H1 (cell line): ENCODE data around the gene PGM2. TPM values are rescaled to one million over a fixed set of nuclear protein-coding genes. Genes with fewer than 3 reads are reported as not detected.

Experiments used
- CTCF ChIA-PET: fragments of 300-600 bp; sonication (Branson Sonifier 250); formaldehyde crosslinking; loops from one replicate; lab custom pipeline; 2021; ENCODE audit not compliant: partially characterized antibody; lab: Charles Lee
- POLR2A ChIA-PET: fragments of 300-600 bp; sonication (Branson Sonifier 250); formaldehyde crosslinking; loops from one replicate; lab custom pipeline; 2021; ENCODE audit warnings: inconsistent platforms; ENCODE audit not compliant: partially characterized antibody; lab: Charles Lee
- DNase-seq, 2 experiments: peaks; one replicate each; pipeline versions ENCODE4 v3.0.0 to v3.0.0-alpha.2; 2010 to 2022; ENCODE audit warnings: low spot score in 2 of 2, low read depth in 1 of 2, mixed read lengths in 1 of 2
- FAIRE-seq: peaks from 2 replicates; lab custom pipeline; 2011; peaks lifted over from hg19 to GRCh38; lab: Jason Lieb, UNC
- H2AFZ ChIP-seq: 2 replicates; pipeline ENCODE4 v1.8.1; 2012; ENCODE audit warnings: low read length, inconsistent platforms
- H2AK5ac ChIP-seq: 2 replicates; pipeline ENCODE4 v1.6.1; 2013; ENCODE audit warnings: low read depth, low read length
- H2BK120ac ChIP-seq: replicated peaks from 2 replicates; pipeline ENCODE3; 2013; ENCODE audit warnings: low read depth, low read length, inconsistent platforms
- H2BK12ac ChIP-seq: 2 replicates; pipeline ENCODE4 v1.6.1; 2013; ENCODE audit warnings: low read depth, low read length
- H2BK15ac ChIP-seq: 2 replicates; pipeline ENCODE4 v1.6.1; 2013; ENCODE audit warnings: low read length
- H2BK20ac ChIP-seq: 2 replicates; pipeline ENCODE4 v1.6.1; 2013; ENCODE audit warnings: low read length
- H2BK5ac ChIP-seq: 2 replicates; pipeline ENCODE4 v1.6.1; 2013; ENCODE audit warnings: low read depth, low read length
- H3K14ac ChIP-seq: 2 replicates; pipeline ENCODE4 v1.6.1; 2013; ENCODE audit warnings: inconsistent platforms; ENCODE audit not compliant: insufficient read length
- H3K18ac ChIP-seq: 2 replicates; pipeline ENCODE4 v1.6.1; 2013; ENCODE audit warnings: low read length; ENCODE audit errors: extremely low read depth
- H3K23ac ChIP-seq: 2 replicates; pipeline ENCODE4 v1.6.1; 2013; ENCODE audit warnings: inconsistent platforms; ENCODE audit not compliant: insufficient read length
- H3K23me2 ChIP-seq: 2 replicates; pipeline ENCODE4 v1.6.1; 2013; ENCODE audit warnings: low read depth, low read length
- H3K27ac ChIP-seq: 2 replicates; pipeline ENCODE4 v1.6.1; 2011; ENCODE audit warnings: low read depth, low read length, inconsistent platforms
- H3K27me3 ChIP-seq, 4 experiments: replicated peaks in 1 of 4; 1 replicate in 1 of 4; 2 replicates in 3 of 4; pipeline versions ENCODE4 v1.6.1 to v1.8.1; 2011 to 2013; ENCODE audit warnings: low read length in 3 of 4, mild to moderate bottlenecking in 3 of 4, inconsistent platforms in 2 of 4, mixed read lengths in 2 of 4, moderate library complexity in 1 of 4; ENCODE audit not compliant: control insufficient read depth in 3 of 4, insufficient read depth in 3 of 4; ENCODE audit errors: extremely low read depth in 1 of 4
- H3K36me3 ChIP-seq, 4 experiments: 2 replicates each; pipeline versions ENCODE4 v1.6.1 to v1.8.1; 2011 to 2013; ENCODE audit warnings: mild to moderate bottlenecking in 4 of 4, low read length in 3 of 4, moderate library complexity in 2 of 4, control low read depth in 1 of 4, inconsistent platforms in 1 of 4; ENCODE audit not compliant: insufficient read depth in 4 of 4, control insufficient read depth in 2 of 4
- H3K4ac ChIP-seq: replicated peaks from 2 replicates; pipeline ENCODE3; 2013; ENCODE audit warnings: low read length, low read depth, mixed read lengths, inconsistent platforms; ENCODE audit not compliant: insufficient read length
- H3K4me1 ChIP-seq, 4 experiments: replicated peaks in 1 of 4; 1 replicate in 1 of 4; 2 replicates in 3 of 4; pipeline versions ENCODE4 v1.6.1 to v1.8.1; 2011 to 2013; ENCODE audit warnings: low read length in 3 of 4, inconsistent platforms in 2 of 4, mixed read lengths in 1 of 4; ENCODE audit not compliant: insufficient read depth in 4 of 4, control insufficient read depth in 3 of 4
- H3K4me2 ChIP-seq, 2 experiments: 2 replicates each; pipeline versions ENCODE4 v1.6.1 to v1.8.1; 2011 to 2013; ENCODE audit warnings: low read depth in 2 of 2, low read length in 2 of 2, control low read depth in 1 of 2, inconsistent platforms in 1 of 2, mild to moderate bottlenecking in 1 of 2; ENCODE audit not compliant: insufficient read depth in 1 of 2
- H3K4me3 ChIP-seq, 4 experiments: fragments of 200-600, 300-600 bp in 1 of 4; sonication (generic), shearing (Covaris generic), sonication (Bioruptor Twin) in 1 of 4; 2 replicates each; pipeline versions ENCODE4 v1.5.1 to v1.8.1; 2011 to 2016; ENCODE audit warnings: low read length in 4 of 4, low read depth in 3 of 4, control low read depth in 2 of 4, inconsistent platforms in 2 of 4, mild to moderate bottlenecking in 2 of 4, mixed read lengths in 1 of 4, moderate library complexity in 1 of 4; ENCODE audit not compliant: insufficient read depth in 2 of 4; ENCODE audit errors: extremely low read depth in 1 of 4
- H3K56ac ChIP-seq: replicated peaks from 2 replicates; pipeline ENCODE3; 2013; ENCODE audit warnings: low read depth, mild to moderate bottlenecking, mixed read lengths, low read length, inconsistent platforms; ENCODE audit not compliant: insufficient read length
- H3K79me1 ChIP-seq: 2 replicates; pipeline ENCODE4 v1.6.1; 2013; ENCODE audit warnings: low read depth, low read length, control low read depth
- H3K79me2 ChIP-seq, 2 experiments: 2 replicates each; pipeline versions ENCODE4 v1.6.1 to v1.8.1; 2012 to 2013; ENCODE audit warnings: low read length in 2 of 2, mild to moderate bottlenecking in 2 of 2, inconsistent platforms in 1 of 2; ENCODE audit not compliant: insufficient read depth in 2 of 2, control insufficient read depth in 1 of 2
- H3K9ac ChIP-seq, 4 experiments: replicated peaks in 1 of 4; 1 replicate in 1 of 4; 2 replicates in 3 of 4; pipeline versions ENCODE4 v1.6.1 to v1.8.1; 2011 to 2013; ENCODE audit warnings: low read depth in 3 of 4, low read length in 3 of 4, control low read depth in 2 of 4, mild to moderate bottlenecking in 2 of 4, moderate library complexity in 2 of 4, inconsistent platforms in 1 of 4; ENCODE audit errors: extremely low read depth in 1 of 4
- H3K9me3 ChIP-seq, 2 experiments: 2 replicates each; pipeline versions ENCODE4 v1.6.1 to v1.8.1; 2012 to 2013; ENCODE audit warnings: mild to moderate bottlenecking in 2 of 2, moderate library complexity in 2 of 2, control low read depth in 1 of 2, inconsistent platforms in 1 of 2, low read depth in 1 of 2, low read length in 1 of 2, mixed read lengths in 1 of 2; ENCODE audit not compliant: insufficient read depth in 2 of 2
- H4K20me1 ChIP-seq, 2 experiments: replicated peaks in 1 of 2; 2 replicates each; pipeline versions ENCODE3 to v1.8.1; 2011 to 2013; ENCODE audit warnings: inconsistent platforms in 2 of 2, low read length in 2 of 2, mild to moderate bottlenecking in 1 of 2; ENCODE audit not compliant: insufficient read depth in 2 of 2, control insufficient read depth in 1 of 2
- H4K5ac ChIP-seq: 2 replicates; pipeline ENCODE4 v1.6.1; 2013; ENCODE audit warnings: low read length, low read depth, mixed read lengths, inconsistent platforms; ENCODE audit not compliant: insufficient read length
- H4K8ac ChIP-seq: 2 replicates; pipeline ENCODE4 v1.8.0; 2013; ENCODE audit warnings: mild to moderate bottlenecking, moderate library complexity, low read length, inconsistent platforms; ENCODE audit not compliant: insufficient read depth; ENCODE audit errors: extremely low read depth
- H4K91ac ChIP-seq: replicated peaks from 2 replicates; pipeline ENCODE3; 2013; ENCODE audit warnings: low read length, mixed read lengths, inconsistent platforms; ENCODE audit not compliant: insufficient read length
- BACH1 ChIP-seq: IDR thresholded peaks from 2 replicates; pipeline ENCODE4 v1.6.1; 2012; ENCODE audit warnings: low read length, improper control_type of control experiment
- GTF2F1 ChIP-seq: IDR thresholded peaks from 2 replicates; pipeline ENCODE4 v1.6.1; 2012; ENCODE audit warnings: low read depth, low read length, improper control_type of control experiment, borderline replicate concordance
- KDM4A ChIP-seq: IDR thresholded peaks from one replicate; pipeline ENCODE4 v1.7.1; 2012; ENCODE audit warnings: low read depth, mild to moderate bottlenecking, moderate library complexity, low read length, inconsistent platforms; ENCODE audit not compliant: severe bottlenecking
- POLR2A ChIP-seq, 2 experiments: IDR thresholded peaks; 1 replicate in 1 of 2; 2 replicates in 1 of 2; pipeline ENCODE4 v1.6.1; 2011; ENCODE audit warnings: low read depth in 2 of 2, low read length in 2 of 2, mild to moderate bottlenecking in 2 of 2; ENCODE audit errors: control extremely low read depth in 1 of 2
- RNF2 ChIP-seq: fragments of 200-900, 300-1000 bp; sonication (generic); IDR thresholded peaks from 2 replicates; pipeline ENCODE4 v1.7.1; 2016; ENCODE audit warnings: borderline replicate concordance, low read depth, mild to moderate bottlenecking, antibody characterized with exemption, low read length; ENCODE audit not compliant: poor library complexity, severe bottlenecking; ENCODE audit errors: missing control alignments
- SAP30 ChIP-seq: fragments of 300-600 bp; sonication (generic); IDR thresholded peaks from 2 replicates; pipeline ENCODE4 v1.7.1; 2012; ENCODE audit warnings: low read length, moderate library complexity, mild to moderate bottlenecking, inconsistent platforms; ENCODE audit not compliant: insufficient read depth, insufficient replicate concordance
- SIN3A ChIP-seq, 2 experiments: IDR thresholded peaks in 1 of 2; conservative IDR thresholded peaks in 1 of 2; 2 replicates each; pipeline ENCODE4 v1.6.1; 2011 to 2012; ENCODE audit warnings: low read length in 2 of 2, improper control_type of control experiment in 1 of 2, low read depth in 1 of 2, mild to moderate bottlenecking in 1 of 2
- SIRT6 ChIP-seq: IDR thresholded peaks from one replicate; pipeline ENCODE4 v1.7.1; 2012; ENCODE audit warnings: low read length, inconsistent platforms
- TAF7 ChIP-seq: optimal IDR thresholded peaks from 2 replicates; pipeline ENCODE3; 2011; ENCODE audit warnings: low read depth, mild to moderate bottlenecking, inconsistent platforms, low read length, moderate library complexity, borderline replicate concordance
- TBP ChIP-seq: IDR thresholded peaks from 2 replicates; pipeline ENCODE4 v1.6.1; 2011; ENCODE audit warnings: low read depth, low read length, improper control_type of control experiment
- YY1 ChIP-seq: IDR thresholded peaks from 2 replicates; pipeline ENCODE4 v1.6.1; 2011; ENCODE audit warnings: low read depth, mild to moderate bottlenecking, low read length
- ZNF274 ChIP-seq: IDR thresholded peaks from 2 replicates; pipeline ENCODE4 v1.7.0; 2012; ENCODE audit warnings: low read length, borderline replicate concordance; ENCODE audit errors: extremely low read depth
- polyA plus RNA-seq, 7 experiments: library from polyadenylated mRNA; depleted of rRNA in 3 of 7; stranded (reverse) in 5 of 7; unstranded in 2 of 7; fragments of >200 nt in 5 of 7; fragments of 200-250 nt in 2 of 7; gene quantifications; 1 replicate in 5 of 7; 2 replicates in 1 of 7; 4 replicates in 1 of 7; pipeline versions ENCODE4 v1.2.1 to v1.2.3, GENCODE V29; 2011 to 2013; ENCODE audit warnings: missing spikeins in 2 of 7, mixed read lengths in 2 of 7
- total RNA-seq: library from RNA; stranded (reverse); fragmentation: NEBNext Ultra II Directional; extraction: Animal tissue kit (Norgen Biotek cat#: 25700); gene quantifications from 2 replicates; pipeline ENCODE4 v1.2.1, GENCODE V29; 2021
- TF ChIP-seq, protein P1 (sequence below): IDR thresholded peaks from 2 replicates; pipeline ENCODE4 v1.6.1; 2012; ENCODE audit warnings: inconsistent platforms
- TF ChIP-seq, protein P2 (sequence below): IDR thresholded peaks from 2 replicates; pipeline ENCODE4 v1.6.1; 2011; ENCODE audit warnings: low read depth, mild to moderate bottlenecking, low read length; ENCODE audit not compliant: insufficient read depth

The PGM2 gene
- total and polyA plus RNA-seq, 2 of the 8 experiments (the other 6 are each of a cell fraction or from before 2014, with no cell fraction given) = 7.7 to 38.0 TPM

DNA sequence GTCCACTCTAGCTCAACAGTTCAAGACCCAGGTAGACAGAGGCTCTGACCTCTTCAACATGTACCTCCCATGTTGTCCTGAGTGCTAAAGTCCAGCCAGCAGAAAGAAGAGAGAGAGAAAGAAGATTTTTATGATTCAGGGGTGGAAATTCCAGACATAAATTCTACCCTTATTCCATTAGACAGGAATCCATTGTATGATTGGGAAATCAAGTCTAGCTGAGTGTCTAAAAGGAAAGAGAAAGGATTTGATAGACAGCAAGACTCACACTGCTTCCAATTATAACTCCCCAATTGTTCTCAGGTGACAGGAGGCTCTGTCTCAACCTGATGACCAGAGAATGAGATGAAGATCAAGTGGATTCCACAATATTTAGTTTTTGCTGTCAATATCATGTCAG is 27.9 kb upstream of the PGM2 start:
- Histone ChIP-seq H4K91ac (no peak overlapping the region), H3K18ac (no peak overlapping the region), H3K27me3 (no peaks in the 10 kb centered on the region), H2BK12ac (no peak overlapping the region), H3K14ac (no peak overlapping the region), H4K8ac (no peak overlapping the region), H2AK5ac (no peak overlapping the region), H2BK120ac (no peak overlapping the region), H3K36me3 (no peaks in the 10 kb centered on the region), H3K79me2 (no peaks in the 10 kb centered on the region), H3K23ac (no peak overlapping the region), H3K79me1 (no peaks in the 10 kb centered on the region), H3K23me2 (no peaks in the 10 kb centered on the region), H3K4me3 (no peak overlapping the region), H2BK15ac (no peak overlapping the region), H2BK20ac (no peak overlapping the region), H4K5ac (no peak overlapping the region), H3K56ac (no peak overlapping the region), H2BK5ac (no peak overlapping the region), H3K4me1 (no peaks in the 10 kb centered on the region), H2AFZ (no peak overlapping the region), H3K27ac (no peak overlapping the region), H3K4ac (no peak overlapping the region), H3K9me3 (no peaks in the 10 kb centered on the region), H3K4me2 (no peak overlapping the region), H4K20me1 (no peaks in the 10 kb centered on the region), H3K9ac (no peak overlapping the region)
- no peak for DNase-seq
- POLR2A ChIA-PET = no interaction called here
- CTCF ChIA-PET = interaction anchor here (0.7 to 4.7 kb wide), 2 partner anchors 196 to 382 kb away, joined by 3 to 60 read pairs; no protein-coding TSS in a partner anchor
- FAIRE-seq = no peak
- TF ChIP-seq RNF2 (no peak), YY1 (no peak), POLR2A (IDR thresholded peaks at IDR 0.05; ENCODE audit: control extremely low read depth in 1 of 2, low read depth in 2 of 2, low read length in 2 of 2) (no peak), TBP (no peak), GTF2F1 (no peak), TAF7 (no peak), SIRT6 (no peak), ZNF274 (no peak), BACH1 (no peak), KDM4A (no peak), SAP30 (no peak), SIN3A (conservative IDR thresholded peaks at IDR 0.05 in 1 of 2, IDR thresholded peaks at IDR 0.05 in 1 of 2; ENCODE audit: low read depth in 1 of 2, low read length in 2 of 2) (no peak)
- TF ChIP-seq, protein P1, sequence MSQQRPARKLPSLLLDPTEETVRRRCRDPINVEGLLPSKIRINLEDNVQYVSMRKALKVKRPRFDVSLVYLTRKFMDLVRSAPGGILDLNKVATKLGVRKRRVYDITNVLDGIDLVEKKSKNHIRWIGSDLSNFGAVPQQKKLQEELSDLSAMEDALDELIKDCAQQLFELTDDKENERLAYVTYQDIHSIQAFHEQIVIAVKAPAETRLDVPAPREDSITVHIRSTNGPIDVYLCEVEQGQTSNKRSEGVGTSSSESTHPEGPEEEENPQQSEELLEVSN = no peak
- TF ChIP-seq, protein P2, sequence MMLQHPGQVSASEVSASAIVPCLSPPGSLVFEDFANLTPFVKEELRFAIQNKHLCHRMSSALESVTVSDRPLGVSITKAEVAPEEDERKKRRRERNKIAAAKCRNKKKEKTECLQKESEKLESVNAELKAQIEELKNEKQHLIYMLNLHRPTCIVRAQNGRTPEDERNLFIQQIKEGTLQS = no peak
